IPS-NIHi7 (cell line): Measurements from ENCODE around the gene EVA1B.

Experiments used
- DNase-seq: peaks from one replicate; pipeline ENCODE4 v3.0.0; 2012; ENCODE audit warnings: mixed read lengths; ENCODE audit errors: extremely low spot score

Gene EVA1B

GRCh38 chr1:36320291-36320761 lies 3.1 kb downstream of the EVA1B start:
- no peak for DNase-seq

DNA sequence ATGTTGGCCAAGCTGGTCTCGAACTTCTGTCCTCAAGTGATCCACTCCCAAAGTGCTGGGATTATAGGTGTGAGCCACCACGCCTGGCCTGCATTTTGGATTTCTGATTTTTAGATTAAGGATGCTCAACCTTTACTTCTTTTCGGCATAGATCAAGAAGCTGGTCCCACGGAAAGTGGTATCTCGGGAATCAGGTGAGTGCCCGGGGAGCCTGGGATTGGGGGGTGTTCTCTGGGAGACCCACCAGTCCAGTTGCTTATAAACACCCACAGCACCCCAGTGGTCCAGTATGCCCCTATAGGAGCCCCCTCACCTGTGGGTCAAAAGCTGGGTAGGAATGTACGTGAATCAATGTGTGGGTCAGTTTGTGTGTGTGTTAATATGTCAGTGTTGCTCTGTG lies 14.0 kb downstream of the EVA1B start:
- no peak for DNase-seq

DNA sequence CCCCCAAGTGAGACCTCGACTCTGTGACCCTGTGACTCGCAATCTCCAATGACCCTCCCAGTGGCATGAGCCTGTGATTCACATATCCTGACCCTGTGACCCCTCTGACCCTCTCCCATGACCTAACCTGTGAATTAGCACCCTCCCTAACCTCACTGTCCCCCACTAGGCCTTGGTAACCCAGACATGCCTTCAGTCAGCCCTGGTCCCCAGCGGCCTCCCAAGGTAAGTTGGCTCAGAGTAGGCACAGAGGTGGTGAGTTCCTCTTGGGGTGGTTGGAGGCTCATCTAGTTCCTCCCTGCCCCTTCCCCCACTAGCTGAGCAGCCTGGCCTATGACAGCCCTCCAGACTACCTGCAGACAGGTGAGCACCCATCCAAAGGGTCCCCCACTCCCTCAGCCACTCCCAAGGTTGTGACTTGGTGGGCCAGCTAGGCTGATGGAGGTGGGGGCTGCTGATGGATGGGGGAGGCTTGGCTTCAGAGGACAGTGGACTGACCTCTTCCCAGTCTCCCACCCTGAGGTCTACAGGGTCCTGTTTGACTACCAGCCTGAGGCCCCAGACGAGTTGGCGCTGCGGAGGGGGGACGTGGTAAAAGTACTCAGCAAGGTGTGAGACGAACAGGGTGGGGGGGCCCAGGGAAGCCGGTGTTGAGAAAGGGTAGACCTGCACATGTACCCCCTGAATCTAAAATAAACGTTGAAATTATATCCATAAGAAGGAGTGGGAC lies 15.7 kb downstream of the EVA1B start:
- no peak for DNase-seq

DNA sequence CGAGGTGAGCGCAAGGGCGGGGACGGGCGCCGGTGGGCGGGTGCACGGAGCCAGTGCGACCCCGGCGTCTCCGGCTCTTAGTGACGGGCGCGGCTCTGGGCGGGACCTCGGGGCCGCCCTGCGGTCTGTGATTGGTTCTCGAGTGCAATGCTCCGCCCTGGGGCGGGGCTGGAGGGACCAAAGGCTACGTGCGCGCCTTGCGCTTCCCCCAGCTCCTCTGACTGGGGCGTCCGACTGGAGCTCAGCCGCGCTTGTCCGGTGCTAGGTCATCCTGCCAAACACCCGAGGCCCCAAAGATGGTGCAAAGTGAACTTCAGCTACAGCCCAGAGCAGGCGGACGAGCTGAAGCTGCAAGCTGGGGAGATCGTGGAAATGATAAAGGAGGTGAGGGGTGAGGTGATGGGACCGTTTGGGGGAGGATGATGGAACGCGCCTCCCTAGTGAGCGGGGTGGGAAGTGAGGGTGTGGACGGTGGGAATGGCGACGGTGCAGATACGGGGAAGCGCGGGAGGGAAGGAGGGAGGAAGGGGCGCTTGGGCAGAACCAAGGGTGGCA lies 16.5 kb downstream of the EVA1B start:
- DNase-seq: peak; percentile 99

GRCh38 chr1:36306210-36306901 lies 17.1 kb downstream of the EVA1B start, which contains the start of gene SH3D21:
TSS of gene SH3D21 (plus strand) at chr1:36306368. CDS start at chr1:36306421, 53 bp downstream.
- DNase-seq: peak; percentile 88

DNA sequence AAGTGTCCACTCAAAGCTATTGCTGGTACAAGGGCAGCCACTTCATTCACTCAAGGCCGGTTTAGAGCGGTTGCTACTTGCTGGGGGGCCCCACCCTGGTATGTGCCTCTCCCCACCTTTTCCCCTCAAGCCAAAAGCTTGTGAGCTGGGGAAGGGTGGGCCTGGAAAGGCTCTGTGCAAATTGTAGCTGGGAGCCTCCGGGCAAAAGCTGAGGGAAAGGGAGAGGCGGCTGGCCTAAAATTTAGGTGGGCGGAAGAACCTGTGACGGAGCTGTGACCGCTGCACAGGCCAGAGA lies 17.6 kb downstream of the EVA1B start:
- DNase-seq: no peak

DNA sequence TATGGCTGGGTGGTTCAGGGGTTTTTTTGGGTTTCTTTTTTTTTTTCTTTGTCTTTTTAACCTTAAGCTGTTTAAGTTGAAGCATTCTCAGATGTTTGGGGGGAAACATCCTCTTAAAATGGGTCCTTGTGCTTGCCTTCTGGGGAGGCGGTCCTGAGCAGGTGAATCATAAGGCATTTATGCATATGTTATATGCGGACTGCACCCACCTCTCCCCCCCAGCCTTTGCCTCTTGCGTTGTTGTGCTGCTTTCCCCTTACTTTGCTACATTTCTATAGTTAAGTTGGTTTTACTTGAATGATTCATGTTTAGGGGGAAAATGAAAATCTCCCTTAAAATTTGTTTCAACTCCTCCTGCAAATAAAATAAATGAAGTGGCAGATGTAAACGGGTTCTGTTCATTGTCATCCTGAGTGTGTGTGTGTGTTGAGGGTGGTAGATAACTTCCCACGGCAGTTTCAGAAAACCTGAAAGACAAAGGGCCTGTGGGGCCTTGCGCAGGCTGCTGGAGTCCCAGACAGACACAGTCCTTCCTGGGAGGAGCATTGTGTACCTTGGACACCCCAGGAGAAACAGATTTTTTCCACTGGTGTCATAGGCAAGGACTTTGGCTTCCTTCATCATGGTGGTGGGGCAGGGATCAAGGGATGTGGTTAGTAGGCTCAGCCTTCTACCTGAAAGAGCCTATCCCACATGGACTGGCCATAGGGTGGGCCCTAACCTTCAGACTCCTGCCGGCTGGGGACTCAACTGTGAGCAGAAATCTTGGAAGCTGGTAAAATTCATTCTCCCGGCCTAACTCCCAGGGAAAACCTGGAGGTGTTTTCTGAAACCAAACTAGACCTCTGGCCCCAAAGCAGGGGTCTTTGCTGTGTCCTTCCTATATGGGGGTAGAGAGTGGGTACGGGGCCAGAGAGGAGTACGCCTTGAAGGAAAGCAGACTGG lies 18.2 kb downstream of the EVA1B start:
- no peak for DNase-seq

- DNase-seq: no peak
Observed at GRCh38 chr1:36304521-36304920, 18.9 kb downstream of the EVA1B start.

GRCh38 chr1:36303650-36304360 lies 19.6 kb downstream of the EVA1B start:
- DNase-seq: no peak

GRCh38 chr1:36303244-36303643 lies 20.2 kb downstream of the EVA1B start:
- DNase-seq: no peak

DNA sequence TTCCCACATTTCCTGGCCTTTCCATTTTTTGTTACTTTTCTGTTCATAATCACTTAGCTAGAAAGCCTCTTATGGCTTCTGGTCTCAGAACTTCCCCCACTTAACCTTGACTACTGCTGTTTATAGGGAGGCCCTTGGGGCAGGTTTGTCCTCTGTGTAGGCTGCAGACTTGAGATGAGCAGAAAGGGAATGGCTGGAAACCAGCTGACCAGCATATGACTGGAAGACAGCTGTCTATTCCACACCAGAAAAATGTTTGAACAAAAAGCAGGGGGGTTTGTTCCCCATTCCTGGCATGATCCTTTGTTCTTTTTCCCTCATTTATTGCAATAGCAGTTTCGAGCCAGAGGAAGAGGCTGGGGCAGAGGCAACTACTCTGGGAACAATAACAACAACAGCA lies 22.2 kb downstream of the EVA1B start:
- no peak for DNase-seq

DNA sequence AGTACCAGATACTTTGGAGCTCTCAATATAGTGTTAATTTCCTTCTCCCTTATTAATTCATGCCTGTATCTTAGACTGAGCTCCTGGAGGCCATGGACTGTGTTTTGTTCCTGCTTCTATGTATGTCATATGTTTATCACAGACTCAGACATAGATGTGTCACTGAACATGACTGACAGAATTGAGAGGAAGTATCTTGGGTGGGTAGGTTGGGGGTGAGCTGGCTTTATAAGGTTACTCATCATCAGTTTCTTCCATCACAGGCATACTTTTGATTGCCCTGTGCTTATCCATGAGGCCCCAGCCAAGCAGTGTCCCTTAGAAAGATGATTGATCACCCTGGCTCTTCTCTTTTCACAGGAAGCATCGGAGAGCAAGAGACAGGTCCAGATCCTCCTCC lies 22.9 kb downstream of the EVA1B start:
- DNase-seq: no peak

DNA sequence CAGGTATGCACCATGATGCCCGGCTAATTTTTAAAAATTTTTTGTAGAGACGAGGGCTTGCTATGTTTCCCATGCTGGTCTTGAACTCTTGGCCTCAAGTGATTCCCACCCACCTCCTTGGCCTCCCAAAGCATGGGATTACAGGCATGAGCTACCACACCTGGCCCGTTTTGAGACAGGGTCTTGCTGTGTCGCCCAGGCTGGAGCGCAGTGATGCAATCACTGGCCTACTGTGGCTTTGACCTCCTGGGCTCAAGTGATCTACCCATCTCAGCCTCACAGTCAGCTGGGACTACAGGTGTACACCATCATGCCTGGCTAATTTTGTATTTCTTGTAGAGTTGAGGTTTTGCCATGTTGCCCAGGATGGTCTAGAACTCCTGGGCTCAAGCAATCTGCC lies 24.8 kb downstream of the EVA1B start:
- DNase-seq: no peak

- no peak for DNase-seq
Observed at GRCh38 chr1:36297062-36297461, 26.4 kb downstream of the EVA1B start.

DNA sequence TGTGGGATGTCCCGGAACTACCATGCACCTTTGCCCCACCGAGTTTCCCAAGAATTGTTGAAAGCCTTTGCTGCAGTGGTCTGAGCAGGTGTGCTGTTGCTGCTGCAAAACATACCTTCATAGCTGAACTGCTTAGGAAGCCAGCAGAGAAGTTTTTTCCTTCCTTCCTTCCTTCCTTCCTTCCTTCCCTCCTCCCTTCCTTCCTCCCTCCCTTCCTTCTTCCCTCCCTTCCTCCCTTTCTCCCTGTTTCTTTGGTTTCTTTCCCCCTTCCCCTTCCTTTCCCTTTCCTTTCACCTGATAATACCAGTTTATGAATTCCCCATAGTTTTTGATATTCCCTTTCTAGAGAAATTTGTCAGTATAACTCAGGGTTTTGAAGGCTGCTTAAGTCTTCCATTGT lies 28.1 kb downstream of the EVA1B start:
- no peak for DNase-seq

GRCh38 chr1:36287595-36287994 lies 35.9 kb downstream of the EVA1B start:
- no peak for DNase-seq

DNA sequence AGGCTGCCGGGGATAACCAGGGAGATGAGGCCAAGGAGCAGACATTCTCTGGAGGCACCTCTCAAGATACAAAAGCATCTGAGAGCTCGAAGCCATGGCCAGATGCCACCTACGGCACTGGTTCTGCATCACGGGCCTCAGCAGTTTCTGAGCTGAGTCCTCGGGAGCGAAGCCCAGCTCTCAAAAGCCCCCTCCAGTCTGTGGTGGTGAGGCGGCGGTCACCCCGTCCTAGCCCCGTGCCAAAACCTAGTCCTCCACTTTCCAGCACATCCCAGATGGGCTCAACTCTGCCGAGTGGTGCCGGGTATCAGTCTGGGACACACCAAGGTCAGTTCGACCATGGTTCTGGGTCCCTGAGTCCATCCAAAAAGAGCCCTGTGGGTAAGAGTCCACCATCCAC lies 36.6 kb downstream of the EVA1B start:
- no peak for DNase-seq

DNA sequence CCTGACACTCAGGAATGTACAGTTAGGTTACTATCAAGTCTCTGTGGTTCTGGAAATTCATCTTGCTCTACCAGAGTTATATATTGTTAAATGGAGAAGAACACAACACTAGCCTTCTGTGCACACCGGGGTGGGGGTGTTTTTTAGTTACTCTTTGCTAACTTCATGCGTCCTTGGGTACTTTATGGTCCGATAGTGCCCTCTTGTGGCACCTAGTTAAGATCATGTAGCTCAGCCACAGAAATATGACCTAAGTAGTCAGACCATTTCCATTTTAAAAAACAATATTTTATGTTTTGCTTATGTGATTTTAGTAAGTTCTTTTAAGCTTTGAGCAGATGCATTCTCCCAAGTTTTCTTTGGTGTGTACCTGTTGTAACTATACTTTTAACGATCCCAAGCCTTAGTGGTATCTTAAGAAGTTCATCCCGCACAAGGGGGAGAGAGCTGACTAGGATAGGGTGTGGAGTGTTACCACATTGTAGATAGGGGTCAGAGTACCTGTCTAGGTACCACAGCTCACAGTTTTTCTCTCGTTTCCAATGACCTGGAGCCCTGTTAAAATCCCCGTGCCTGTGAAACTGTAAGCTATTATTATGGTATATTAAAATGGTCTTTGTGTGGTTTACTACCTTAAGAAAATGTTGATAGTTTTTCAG lies 37.9 kb downstream of the EVA1B start:
- DNase-seq: peak; percentile 74

GRCh38 chr1:36284517-36284916 lies 38.9 kb downstream of the EVA1B start:
- no peak for DNase-seq

DNA sequence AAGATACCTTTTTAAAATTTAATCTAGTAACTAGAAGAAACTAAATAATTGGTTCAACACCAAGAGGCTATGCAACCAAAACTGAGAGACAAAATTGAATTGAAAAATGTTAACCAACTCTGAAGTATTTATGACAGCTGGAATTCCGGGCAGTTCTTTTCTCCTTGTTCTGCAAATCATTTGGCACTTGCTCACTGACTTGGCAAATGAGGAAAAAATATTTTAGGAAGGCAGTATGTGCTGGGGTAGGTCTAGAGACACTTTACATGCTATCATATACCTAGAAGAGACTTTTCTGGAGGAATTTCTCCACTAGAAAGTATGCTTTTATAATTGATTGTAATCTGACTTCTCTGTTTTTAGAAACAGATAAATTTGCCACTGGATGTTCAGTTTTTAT lies 39.4 kb downstream of the EVA1B start:
- no peak for DNase-seq

DNA sequence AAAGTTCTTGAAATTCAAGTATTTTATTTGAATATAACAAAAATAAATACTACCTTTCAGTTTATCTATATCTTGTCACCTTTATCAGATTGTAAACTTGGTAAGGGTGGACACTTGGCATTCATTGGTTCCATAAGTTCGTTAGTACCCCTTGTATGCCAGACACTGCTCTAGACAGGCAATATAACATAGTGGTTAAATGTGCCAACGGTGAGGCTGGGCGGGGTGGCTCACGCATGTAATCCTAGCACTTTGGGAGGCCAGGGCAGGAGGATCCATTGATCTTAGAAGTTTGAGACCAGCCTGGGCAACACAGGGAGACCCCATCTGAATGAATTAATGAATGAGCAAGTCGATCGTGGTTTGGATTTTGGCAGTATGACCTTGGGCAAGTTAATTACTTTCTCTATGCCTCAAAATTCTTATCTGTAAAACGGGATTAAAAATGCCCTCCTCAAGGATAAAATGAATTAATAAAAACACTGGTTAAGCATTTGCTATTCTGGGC lies 43.6 kb downstream of the EVA1B start:
- no peak for DNase-seq
